ENCODE results near the gene HJURP. TPM values are rescaled to one million over a fixed set of nuclear protein-coding genes. Genes with fewer than 3 reads are reported as not detected.

HJURP gene
- total RNA-seq, 1 donor from 2014 or later: 23.1 TPM

DNA sequence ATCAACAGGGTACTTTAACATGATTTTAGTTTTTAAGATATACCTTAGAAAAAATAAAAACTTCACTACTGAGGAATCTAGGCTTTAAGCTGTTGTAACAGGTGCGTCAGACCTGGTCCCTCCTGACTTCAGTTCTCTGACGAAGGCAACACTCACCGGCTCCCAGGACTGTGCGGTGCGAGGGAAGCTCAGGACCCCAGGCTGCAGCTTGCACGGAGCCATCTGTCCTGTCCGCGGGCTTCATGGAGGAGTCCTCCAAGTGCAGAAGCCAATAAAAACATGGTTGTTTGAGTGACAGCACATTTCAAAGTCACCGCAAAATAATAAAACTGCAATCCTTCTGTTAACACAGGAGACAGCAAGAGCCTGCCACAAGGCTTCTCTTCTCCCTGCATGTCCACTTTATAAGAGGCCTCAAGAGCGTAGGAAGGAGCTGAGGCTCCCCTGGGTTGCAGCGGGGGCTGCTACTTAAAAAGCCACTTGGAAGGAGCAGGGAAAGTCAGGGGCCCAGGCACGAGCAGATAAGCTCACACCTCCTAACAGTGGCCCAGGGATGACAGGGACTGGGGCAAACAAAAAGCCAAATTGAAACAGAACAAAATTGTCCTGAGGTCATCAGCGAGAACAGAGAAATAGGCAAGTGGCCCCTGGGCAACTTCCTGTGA, 4.6 kb downstream of the HJURP start:
- TF ChIP-seq, protein P1, sequence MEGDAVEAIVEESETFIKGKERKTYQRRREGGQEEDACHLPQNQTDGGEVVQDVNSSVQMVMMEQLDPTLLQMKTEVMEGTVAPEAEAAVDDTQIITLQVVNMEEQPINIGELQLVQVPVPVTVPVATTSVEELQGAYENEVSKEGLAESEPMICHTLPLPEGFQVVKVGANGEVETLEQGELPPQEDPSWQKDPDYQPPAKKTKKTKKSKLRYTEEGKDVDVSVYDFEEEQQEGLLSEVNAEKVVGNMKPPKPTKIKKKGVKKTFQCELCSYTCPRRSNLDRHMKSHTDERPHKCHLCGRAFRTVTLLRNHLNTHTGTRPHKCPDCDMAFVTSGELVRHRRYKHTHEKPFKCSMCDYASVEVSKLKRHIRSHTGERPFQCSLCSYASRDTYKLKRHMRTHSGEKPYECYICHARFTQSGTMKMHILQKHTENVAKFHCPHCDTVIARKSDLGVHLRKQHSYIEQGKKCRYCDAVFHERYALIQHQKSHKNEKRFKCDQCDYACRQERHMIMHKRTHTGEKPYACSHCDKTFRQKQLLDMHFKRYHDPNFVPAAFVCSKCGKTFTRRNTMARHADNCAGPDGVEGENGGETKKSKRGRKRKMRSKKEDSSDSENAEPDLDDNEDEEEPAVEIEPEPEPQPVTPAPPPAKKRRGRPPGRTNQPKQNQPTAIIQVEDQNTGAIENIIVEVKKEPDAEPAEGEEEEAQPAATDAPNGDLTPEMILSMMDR (IDR thresholded peaks at IDR 0.05; ENCODE audit: unreplicated experiment): no peak
- Mint-ChIP-seq H3K27ac (no peak overlapping the region), H3K36me3 (ENCODE audit: insufficient read depth) (peaks cover 7% of the 10 kb centered on the region), H3K4me3 (ENCODE audit: low read depth) (no peak overlapping the region), H3K4me1 (ENCODE audit: low read depth) (peaks cover 17% of the 10 kb centered on the region), H3K9me3 (ENCODE audit: low read depth) (no peaks in the 10 kb centered on the region), H3K27me3 (no peaks in the 10 kb centered on the region)
- DNase-seq (ENCODE audit: low spot score, unreplicated experiment): no peak

DNA sequence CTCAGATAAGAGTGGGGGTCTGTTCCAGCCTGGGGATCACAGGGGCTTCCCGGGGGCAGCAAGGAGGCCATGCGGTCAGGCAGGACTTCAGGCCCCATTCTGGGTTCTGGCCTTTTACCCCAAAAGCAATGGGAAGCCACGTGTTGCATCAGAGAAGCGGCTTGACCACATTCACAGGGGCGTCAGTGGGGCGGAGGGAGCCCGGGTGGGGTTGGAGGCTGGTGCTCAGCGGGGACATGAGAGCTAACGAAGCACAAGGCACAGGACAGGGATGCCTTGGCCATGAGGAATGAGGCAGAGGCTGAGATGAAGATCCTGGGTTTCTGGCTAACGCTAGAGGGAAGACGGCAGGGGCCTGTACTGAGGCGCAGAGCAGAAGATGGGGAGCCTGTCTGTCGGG, 6.1 kb downstream of the HJURP start:
- Mint-ChIP-seq H3K36me3 (ENCODE audit: insufficient read depth) (peaks cover 13% of the 10 kb centered on the region), H3K27me3 (no peaks in the 10 kb centered on the region), H3K4me1 (ENCODE audit: low read depth) (peaks cover 9% of the 10 kb centered on the region), H3K9me3 (ENCODE audit: low read depth) (no peaks in the 10 kb centered on the region), H3K4me3 (ENCODE audit: low read depth) (no peak overlapping the region), H3K27ac (no peak overlapping the region)
- TF ChIP-seq, protein P1 (IDR thresholded peaks at IDR 0.05; ENCODE audit: unreplicated experiment): no peak
- DNase-seq (ENCODE audit: low spot score, unreplicated experiment): no peak

DNA sequence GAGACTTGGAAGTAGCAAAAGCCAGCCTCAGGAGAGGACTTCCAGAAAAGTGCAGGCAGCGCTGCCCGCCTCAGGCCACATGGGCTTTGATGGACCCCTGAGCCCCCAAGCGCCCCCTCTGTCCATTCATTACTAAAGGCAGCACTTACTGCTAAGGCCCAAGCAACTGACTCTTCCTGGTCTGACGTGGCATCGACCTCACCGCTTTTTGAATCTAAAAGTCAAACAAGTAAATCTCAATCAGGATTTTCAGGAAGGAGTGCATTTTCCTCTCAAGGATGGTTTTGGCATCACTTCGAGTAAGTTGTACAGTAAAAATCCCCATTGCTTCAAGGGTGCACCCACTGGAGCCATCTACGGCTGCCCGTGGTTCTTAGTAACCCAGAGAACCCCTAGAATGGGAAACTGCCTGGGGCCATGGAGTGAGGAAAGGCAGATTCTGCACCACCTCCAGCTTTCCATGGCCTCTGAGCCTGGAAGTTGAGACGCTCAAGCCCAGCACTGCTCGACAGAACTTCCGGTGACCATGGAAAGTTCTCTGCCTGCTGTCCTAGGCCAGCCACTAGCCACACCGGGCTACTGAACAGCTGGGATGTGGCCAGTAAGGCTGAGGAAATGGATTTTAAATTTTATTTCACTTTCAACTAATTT, 7.0 kb downstream of the HJURP start:
- H3K36me3 Mint-ChIP-seq (ENCODE audit: insufficient read depth): peaks cover 16% of the 10 kb centered on the region
- H3K27ac Mint-ChIP-seq: no peak overlapping the region
- no peaks in the 10 kb centered on the region for H3K4me1 Mint-ChIP-seq (ENCODE audit: low read depth)
- H3K9me3 Mint-ChIP-seq (ENCODE audit: low read depth): no peaks in the 10 kb centered on the region
- no peak for DNase-seq (ENCODE audit: low spot score, unreplicated experiment)
- TF ChIP-seq, protein P1 (IDR thresholded peaks at IDR 0.05; ENCODE audit: unreplicated experiment): no peak
- H3K27me3 Mint-ChIP-seq: no peaks in the 10 kb centered on the region
- H3K4me3 Mint-ChIP-seq (ENCODE audit: low read depth): no peak overlapping the region

DNA sequence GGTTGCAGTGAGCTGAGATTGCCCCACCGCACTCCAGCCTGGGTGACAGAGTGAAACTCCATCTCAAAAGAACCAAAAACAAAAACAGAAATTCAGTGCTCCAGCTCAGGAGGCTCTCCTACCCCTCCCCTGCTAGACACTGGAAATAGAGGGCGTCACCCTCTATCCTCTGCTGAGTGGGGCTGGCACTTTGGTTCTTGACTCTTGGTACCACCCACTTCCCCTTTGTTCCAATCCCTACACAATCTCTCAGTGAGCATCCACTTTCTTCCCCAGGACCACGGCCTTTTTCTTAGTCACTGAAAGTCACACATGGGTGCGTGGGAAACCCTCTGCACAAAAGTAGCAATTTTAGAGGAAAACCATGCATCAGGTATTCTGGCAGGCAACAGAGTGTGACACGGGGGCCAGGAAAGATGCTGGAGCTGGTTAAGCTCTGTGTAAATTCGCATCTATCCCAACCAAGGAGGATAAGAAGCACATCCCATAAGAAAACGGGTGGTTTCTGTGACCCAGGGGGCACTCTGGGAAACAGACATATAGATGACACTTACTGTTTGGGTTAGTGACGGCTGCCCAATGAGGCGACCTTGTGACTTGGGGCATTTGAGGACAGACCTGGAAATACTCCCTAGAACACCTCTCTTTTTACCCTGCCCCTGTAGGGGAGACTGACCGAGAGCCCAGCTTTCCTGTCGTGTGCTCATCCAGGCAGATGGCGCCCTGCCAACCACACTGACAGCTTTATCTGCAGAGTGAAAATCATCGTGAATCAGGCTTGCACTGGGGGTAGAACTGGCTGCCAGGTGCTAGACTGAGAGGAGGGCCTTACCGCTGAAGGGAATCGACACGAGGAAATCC, 7.7 kb downstream of the HJURP start:
- TF ChIP-seq, protein P1 (IDR thresholded peaks at IDR 0.05; ENCODE audit: unreplicated experiment): no peak
- no peaks in the 10 kb centered on the region for H3K4me1 Mint-ChIP-seq (ENCODE audit: low read depth)
- H3K36me3 Mint-ChIP-seq (ENCODE audit: insufficient read depth): peaks cover 16% of the 10 kb centered on the region
- no peak overlapping the region for H3K27ac Mint-ChIP-seq
- DNase-seq (ENCODE audit: low spot score, unreplicated experiment): no peak
- H3K27me3 Mint-ChIP-seq: no peaks in the 10 kb centered on the region
- no peaks in the 10 kb centered on the region for H3K9me3 Mint-ChIP-seq (ENCODE audit: low read depth)
- no peak overlapping the region for H3K4me3 Mint-ChIP-seq (ENCODE audit: low read depth)

DNA sequence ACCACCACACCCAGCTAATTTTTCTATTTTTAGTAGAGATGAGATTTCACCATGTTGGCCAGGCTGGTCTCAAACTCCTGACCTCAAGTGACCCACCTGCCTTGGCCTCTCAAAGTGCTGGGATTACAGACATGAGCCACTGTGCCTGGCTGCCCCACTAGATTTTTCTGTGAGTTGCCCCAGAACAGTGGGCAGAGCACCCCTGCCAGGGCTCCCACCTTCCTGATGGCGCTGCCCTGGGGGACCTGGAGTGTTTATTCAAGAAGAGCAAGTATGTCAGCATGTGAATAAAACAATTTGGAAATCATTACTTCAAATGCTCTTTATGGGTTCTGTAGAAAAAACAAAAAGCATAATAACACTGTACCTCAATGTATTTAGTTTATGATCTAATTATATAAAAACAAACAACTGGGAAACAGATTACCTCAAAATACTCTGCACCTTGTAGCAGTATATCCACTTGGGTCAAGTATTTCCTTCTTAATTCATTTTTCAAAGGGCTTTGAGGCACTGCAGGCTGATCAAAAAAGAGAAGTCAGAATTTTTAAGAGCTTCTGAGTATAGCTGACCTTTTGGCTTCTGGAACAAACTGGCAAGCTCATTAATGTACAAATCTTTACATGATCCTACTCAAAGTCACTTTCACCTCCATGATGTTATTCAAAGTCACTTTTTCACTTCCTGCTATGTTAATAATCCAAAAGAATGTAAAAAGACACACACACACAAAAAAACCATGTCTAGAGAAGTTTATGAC, 8.9 kb downstream of the HJURP start:
- no peaks in the 10 kb centered on the region for H3K27me3 Mint-ChIP-seq
- H3K27ac Mint-ChIP-seq: no peak overlapping the region
- TF ChIP-seq, protein P1 (IDR thresholded peaks at IDR 0.05; ENCODE audit: unreplicated experiment): no peak
- no peak for DNase-seq (ENCODE audit: low spot score, unreplicated experiment)
- no peak overlapping the region for H3K4me3 Mint-ChIP-seq (ENCODE audit: low read depth)
- H3K4me1 Mint-ChIP-seq (ENCODE audit: low read depth): no peaks in the 10 kb centered on the region
- no peaks in the 10 kb centered on the region for H3K9me3 Mint-ChIP-seq (ENCODE audit: low read depth)
- H3K36me3 Mint-ChIP-seq (ENCODE audit: insufficient read depth): peaks cover 16% of the 10 kb centered on the region

Data from progenitor cell of endocrine pancreas (in vitro differentiated cells).